Endothelial cell of umbilical vein (primary cell): Measurements from ENCODE around the gene PCGF1.

Source experiments
- EZH2 ChIP-seq: IDR thresholded peaks from 2 replicates; pipeline ENCODE4 v1.6.1; 2012; ENCODE audit warnings: borderline replicate concordance, low read depth, mild to moderate bottlenecking, moderate library complexity, low read length, inconsistent platforms; ENCODE audit not compliant: severe bottlenecking
- FOS ChIP-seq: IDR thresholded peaks from 2 replicates; pipeline ENCODE4 v1.6.1; 2011; ENCODE audit warnings: mild to moderate bottlenecking, low read length, moderate library complexity, borderline replicate concordance; ENCODE audit not compliant: insufficient read depth
- JUN ChIP-seq: IDR thresholded peaks from 2 replicates; pipeline ENCODE4 v1.6.1; 2011; ENCODE audit warnings: borderline replicate concordance, low read depth; ENCODE audit not compliant: insufficient read length, insufficient read depth
- MYC ChIP-seq: IDR thresholded peaks from one replicate; pipeline ENCODE4 v1.6.1; 2011; ENCODE audit warnings: mild to moderate bottlenecking, low read depth, low read length
- POLR2A ChIP-seq: IDR thresholded peaks from 2 replicates; pipeline ENCODE4 v1.6.1; 2012; ENCODE audit warnings: low read depth, mild to moderate bottlenecking, control low read depth, low read length
- POLR2AphosphoS5 ChIP-seq: IDR thresholded peaks from 2 replicates; pipeline ENCODE4 v1.6.1; 2012; ENCODE audit warnings: low read depth, mild to moderate bottlenecking, control low read depth, low read length, moderate library complexity; ENCODE audit not compliant: insufficient read depth
- TF ChIP-seq, protein P1 (sequence below), 2 donors: IDR thresholded peaks; 1 replicate in 1 of 2; 2 replicates in 1 of 2; pipeline ENCODE4 v1.5.1; 2011; ENCODE audit warnings: low read length in 2 of 2, mild to moderate bottlenecking in 2 of 2, moderate library complexity in 2 of 2, control low read depth in 1 of 2, inconsistent platforms in 1 of 2, low read depth in 1 of 2; ENCODE audit not compliant: insufficient read depth in 1 of 2; ENCODE audit errors: extremely low read depth in 1 of 2
- TF ChIP-seq, protein P2 (sequence below): IDR thresholded peaks from 2 replicates; pipeline ENCODE4 v1.6.1; 2011; ENCODE audit not compliant: insufficient read depth, insufficient read length

DNA sequence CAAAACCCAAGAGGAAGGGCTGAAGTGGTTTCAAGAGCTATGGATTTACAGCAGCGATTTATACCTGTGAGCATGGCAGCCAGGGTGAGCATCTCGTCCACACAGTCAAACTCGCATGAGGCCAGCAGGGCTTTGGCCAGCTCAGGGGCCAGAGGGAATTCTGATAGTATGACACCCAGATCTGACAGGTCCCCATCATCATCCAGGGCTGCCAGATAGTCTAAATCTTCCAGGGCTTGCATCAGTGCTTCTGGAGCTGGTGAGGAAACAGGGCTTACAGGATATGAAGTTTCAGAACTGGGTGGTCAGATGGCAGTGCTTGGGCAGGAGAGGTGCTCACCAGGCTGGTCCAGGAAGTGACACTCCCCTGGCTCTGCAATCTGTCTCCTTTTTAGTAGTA, 15.0 kb upstream of the PCGF1 start:
- TF ChIP-seq, protein P1, sequence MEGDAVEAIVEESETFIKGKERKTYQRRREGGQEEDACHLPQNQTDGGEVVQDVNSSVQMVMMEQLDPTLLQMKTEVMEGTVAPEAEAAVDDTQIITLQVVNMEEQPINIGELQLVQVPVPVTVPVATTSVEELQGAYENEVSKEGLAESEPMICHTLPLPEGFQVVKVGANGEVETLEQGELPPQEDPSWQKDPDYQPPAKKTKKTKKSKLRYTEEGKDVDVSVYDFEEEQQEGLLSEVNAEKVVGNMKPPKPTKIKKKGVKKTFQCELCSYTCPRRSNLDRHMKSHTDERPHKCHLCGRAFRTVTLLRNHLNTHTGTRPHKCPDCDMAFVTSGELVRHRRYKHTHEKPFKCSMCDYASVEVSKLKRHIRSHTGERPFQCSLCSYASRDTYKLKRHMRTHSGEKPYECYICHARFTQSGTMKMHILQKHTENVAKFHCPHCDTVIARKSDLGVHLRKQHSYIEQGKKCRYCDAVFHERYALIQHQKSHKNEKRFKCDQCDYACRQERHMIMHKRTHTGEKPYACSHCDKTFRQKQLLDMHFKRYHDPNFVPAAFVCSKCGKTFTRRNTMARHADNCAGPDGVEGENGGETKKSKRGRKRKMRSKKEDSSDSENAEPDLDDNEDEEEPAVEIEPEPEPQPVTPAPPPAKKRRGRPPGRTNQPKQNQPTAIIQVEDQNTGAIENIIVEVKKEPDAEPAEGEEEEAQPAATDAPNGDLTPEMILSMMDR (IDR thresholded peaks at IDR 0.05; ENCODE audit: extremely low read depth in 1 of 2, insufficient read depth in 1 of 2, low read depth in 1 of 2, low read length in 2 of 2) = no peak
- no peak for TF ChIP-seq POLR2A
- TF ChIP-seq EZH2 = no peak
- no peak for TF ChIP-seq JUN
- no peak for TF ChIP-seq POLR2AphosphoS5
- no peak for TF ChIP-seq MYC
- no peak for TF ChIP-seq FOS
- TF ChIP-seq, protein P2, sequence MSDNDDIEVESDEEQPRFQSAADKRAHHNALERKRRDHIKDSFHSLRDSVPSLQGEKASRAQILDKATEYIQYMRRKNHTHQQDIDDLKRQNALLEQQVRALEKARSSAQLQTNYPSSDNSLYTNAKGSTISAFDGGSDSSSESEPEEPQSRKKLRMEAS = no peak
